ENCODE data around the gene NAALADL2. TPM values are rescaled to one million over a fixed set of nuclear protein-coding genes. Genes with fewer than 3 reads are reported as not detected.

NAALADL2 gene
- total and polyA plus RNA-seq, 2 of the 8 experiments (the other 6 are each of a cell fraction or from before 2014, with no cell fraction given), result 0.12 to 0.22 TPM

DNA sequence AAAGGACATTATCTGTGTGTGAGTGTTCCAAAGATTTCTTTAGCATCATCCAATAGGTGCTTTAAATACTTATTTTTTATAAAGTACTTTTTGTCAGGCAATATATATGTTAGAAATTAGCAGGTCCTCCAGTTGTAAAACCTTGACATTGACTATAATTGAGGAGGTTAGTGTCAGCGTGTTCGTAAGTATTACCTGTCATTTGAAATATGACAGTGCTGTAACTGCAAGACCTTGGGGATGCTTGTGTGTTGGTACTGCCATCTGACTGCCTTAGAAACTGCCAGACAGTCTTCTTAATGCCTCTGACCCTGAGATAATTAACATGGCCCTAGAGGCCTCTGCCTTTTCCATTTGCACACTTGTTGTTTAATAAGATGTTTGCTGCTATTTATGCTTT, 170.7 kb downstream of the NAALADL2 start:
- H2BK5ac ChIP-seq (ENCODE audit: low read depth, low read length), result no peak overlapping the region
- H3K9ac ChIP-seq (replicated peaks in 1 of 4; ENCODE audit: extremely low read depth in 1 of 4, low read depth in 3 of 4, low read length in 3 of 4), result no peak overlapping the region
- H2AK5ac ChIP-seq (ENCODE audit: low read depth, low read length), result no peak overlapping the region
- no peak overlapping the region for H3K4ac ChIP-seq (replicated peaks; ENCODE audit: insufficient read length, low read depth, low read length)
- H2AFZ ChIP-seq (ENCODE audit: low read length), result no peak overlapping the region
- H3K27me3 ChIP-seq (replicated peaks in 1 of 4; ENCODE audit: control insufficient read depth in 3 of 4, extremely low read depth in 1 of 4, insufficient read depth in 3 of 4, low read length in 3 of 4), result no peaks in the 10 kb centered on the region
- no peak overlapping the region for H3K27ac ChIP-seq (ENCODE audit: low read depth, low read length)
- no peaks in the 10 kb centered on the region for H3K9me3 ChIP-seq (ENCODE audit: insufficient read depth in 2 of 2, low read depth in 1 of 2, low read length in 1 of 2)
- H3K4me3 ChIP-seq (ENCODE audit: extremely low read depth in 1 of 4, insufficient read depth in 2 of 4, low read depth in 3 of 4, low read length in 4 of 4), result no peak overlapping the region
- DNase-seq (ENCODE audit: low read depth in 1 of 2, low spot score in 2 of 2) (no peak), FAIRE-seq (no peak)
- no peak overlapping the region for H3K18ac ChIP-seq (ENCODE audit: extremely low read depth, low read length)
- H3K79me1 ChIP-seq (ENCODE audit: low read depth, low read length), result no peaks in the 10 kb centered on the region
- H2BK12ac ChIP-seq (ENCODE audit: low read depth, low read length), result no peak overlapping the region
- TF ChIP-seq TEAD4 (IDR thresholded peaks at IDR 0.05; ENCODE audit: low read depth, low read length) (no peak), EGR1 (IDR thresholded peaks at IDR 0.05; ENCODE audit: borderline replicate concordance, low read depth, low read length) (no peak), CHD1 (IDR thresholded peaks at IDR 0.05; ENCODE audit: low read depth, low read length) (no peak), KDM1A (IDR thresholded peaks at IDR 0.05; ENCODE audit: borderline replicate concordance, low read length) (no peak), MAFK (IDR thresholded peaks at IDR 0.05; ENCODE audit: low read depth, low read length) (no peak), TAF7 (optimal IDR thresholded peaks at IDR 0.05; ENCODE audit: borderline replicate concordance, low read depth, low read length) (no peak)
- no peak overlapping the region for H3K4me2 ChIP-seq (ENCODE audit: insufficient read depth in 1 of 2, low read depth in 2 of 2, low read length in 2 of 2)
- H3K23ac ChIP-seq (ENCODE audit: insufficient read length), result no peak overlapping the region
- H4K5ac ChIP-seq (ENCODE audit: insufficient read length, low read depth, low read length), result no peak overlapping the region
- CTCF ChIA-PET (ENCODE audit: partially characterized antibody), result interaction anchor here (0.6 kb wide), 1 partner anchor 223 kb away, joined by 3 read pairs; no protein-coding TSS in a partner anchor
- H2BK20ac ChIP-seq (ENCODE audit: low read length), result no peak overlapping the region
- POLR2A ChIA-PET (ENCODE audit: partially characterized antibody), result no interaction called here
- H3K4me1 ChIP-seq (replicated peaks in 1 of 4; ENCODE audit: control insufficient read depth in 3 of 4, insufficient read depth in 4 of 4, low read length in 3 of 4), result peaks cover 0 to under 1% (median 0%) of the 10 kb centered on the region in 4 experiments; a peak in 1 of 7 replicates
- no peaks in the 10 kb centered on the region for H3K23me2 ChIP-seq (ENCODE audit: low read depth, low read length)
- H3K14ac ChIP-seq (ENCODE audit: insufficient read length), result no peak overlapping the region
- no peak overlapping the region for H4K91ac ChIP-seq (replicated peaks; ENCODE audit: insufficient read length, low read length)
- H4K20me1 ChIP-seq (replicated peaks in 1 of 2; ENCODE audit: control insufficient read depth in 1 of 2, insufficient read depth in 2 of 2, low read length in 2 of 2), result no peaks in the 10 kb centered on the region
- H2BK120ac ChIP-seq (replicated peaks; ENCODE audit: low read depth, low read length), result no peak overlapping the region
- H4K8ac ChIP-seq (ENCODE audit: extremely low read depth, insufficient read depth, low read length), result no peak overlapping the region
- no peak overlapping the region for H2BK15ac ChIP-seq (ENCODE audit: low read length)
- 92% methylated on average over 2 of the region's 2 CpGs; no CpG with 5 or more reads in 1 of the 2 experiments for WGBS, 2 experiments (ENCODE audit: extremely low coverage in 1 of 2, insufficient coverage in 1 of 2, insufficient read length in 1 of 2, insufficient replicate concordance in 2 of 2, low coverage in 1 of 2, low lambda C conversion rate in 2 of 2, missing lambda C conversion rate in 1 of 2)
- H3K56ac ChIP-seq (replicated peaks; ENCODE audit: insufficient read length, low read depth, low read length), result no peak overlapping the region
- no peaks in the 10 kb centered on the region for H3K79me2 ChIP-seq (ENCODE audit: control insufficient read depth in 1 of 2, insufficient read depth in 2 of 2, low read length in 2 of 2)
- no peaks in the 10 kb centered on the region for H3K36me3 ChIP-seq (ENCODE audit: control insufficient read depth in 2 of 4, insufficient read depth in 4 of 4, low read length in 3 of 4)
